NB4 (cell line): ENCODE results near the gene DIS3L2.

Experiments used
- CTCF ChIP-seq: IDR thresholded peaks from one replicate; pipeline ENCODE4 v1.5.1; 2012; ENCODE audit warnings: low read depth, low read length
- MAX ChIP-seq: IDR thresholded peaks from 2 replicates; pipeline ENCODE4 v1.6.1; 2011; ENCODE audit warnings: low read depth, low read length
- MYC ChIP-seq: IDR thresholded peaks from 2 replicates; pipeline ENCODE4 v1.6.1; 2011; ENCODE audit warnings: low read depth, low read length
- POLR2A ChIP-seq: IDR thresholded peaks from 2 replicates; pipeline ENCODE4 v1.6.1; 2011; ENCODE audit warnings: mild to moderate bottlenecking; ENCODE audit not compliant: insufficient read length; ENCODE audit errors: extremely low read depth

GRCh38 chr2:232238108-232238507, 276.6 kb downstream of the DIS3L2 start:
- TF ChIP-seq CTCF = no peak
- TF ChIP-seq POLR2A = no peak
- no peak for TF ChIP-seq MAX
- no peak for TF ChIP-seq MYC
